GM19468 (cell line): ENCODE data around the gene CST7.
"Not testable (repeated sequence)": the region's sequence is repeated elsewhere in the genome, so short reads cannot be mapped to it uniquely, and the experiment has no call there.

Experiments used
- ATAC-seq: cut with Tn5 transposase; IDR thresholded peaks from one replicate; pipeline ENCODE4 v1.9.1; 2021; ENCODE audit warnings: mild to moderate bottlenecking, moderate library complexity, moderate number of reproducible peaks; ENCODE audit not compliant: unreplicated experiment; ENCODE audit errors: extremely low read depth

Gene CST7

GRCh38 chr20:24948939-24949679 lies at the start of gene CST7:
TSS of gene CST7 (plus strand) at chr20:24949269. CDS start at chr20:24949506, 237 bp downstream.
- ATAC-seq = no peak

GRCh38 chr20:24906806-24907205 lies 42.3 kb upstream of the CST7 start:
- ATAC-seq = no peak

- ATAC-seq = no peak
These were observed 40.4 kb upstream of the CST7 start for GRCh38 chr20:24908642-24909041.

- no peak for ATAC-seq
These were observed 39.8 kb upstream of the CST7 start for GRCh38 chr20:24909086-24909780.

- no peak for ATAC-seq
These were observed 39.2 kb upstream of the CST7 start for GRCh38 chr20:24909861-24910260.

GRCh38 chr20:24910461-24910860 lies 38.6 kb upstream of the CST7 start:
- ATAC-seq = no peak

- ATAC-seq = no peak
These were observed 37.6 kb upstream of the CST7 start for GRCh38 chr20:24911461-24911860.

GRCh38 chr20:24912397-24913075 lies 36.5 kb upstream of the CST7 start:
- no peak for ATAC-seq

GRCh38 chr20:24913076-24913628 lies 35.9 kb upstream of the CST7 start:
- no peak for ATAC-seq

GRCh38 chr20:24914388-24915241 lies 34.5 kb upstream of the CST7 start:
- ATAC-seq = no peak

- no peak for ATAC-seq
These were observed 33.6 kb upstream of the CST7 start for GRCh38 chr20:24915440-24915839.

GRCh38 chr20:24915892-24916291 lies 33.2 kb upstream of the CST7 start:
- no peak for ATAC-seq

GRCh38 chr20:24916412-24916811 lies 32.7 kb upstream of the CST7 start:
- ATAC-seq = no peak

- no peak for ATAC-seq
These were observed 32.0 kb upstream of the CST7 start for GRCh38 chr20:24917056-24917455.

- ATAC-seq = no peak
These were observed 31.1 kb upstream of the CST7 start for GRCh38 chr20:24917797-24918578.

GRCh38 chr20:24918579-24919566 lies 30.2 kb upstream of the CST7 start:
- no peak for ATAC-seq

GRCh38 chr20:24919665-24920064 lies 29.4 kb upstream of the CST7 start:
- ATAC-seq = not testable (repeated sequence)

- ATAC-seq = not testable (repeated sequence)
These were observed 28.4 kb upstream of the CST7 start for GRCh38 chr20:24920706-24921105.
